Right ventricle myocardium superior (tissue), 1 donor: Measurements from ENCODE around the gene DMC1. TPM values are rescaled to one million over a fixed set of nuclear protein-coding genes. Genes with fewer than 3 reads are reported as not detected.
"Not testable (repeated sequence)": the region's sequence is repeated elsewhere in the genome, so short reads cannot be mapped to it uniquely, and the experiment has no call there.

Experiments used
- ATAC-seq: fragments of 200-7000 bp; cut with Tn5 transposase; one replicate; pipeline ENCODE4 v1.9.1; 2020; ENCODE audit warnings: mild to moderate bottlenecking; ENCODE audit not compliant: poor library complexity
- DNase-seq: peaks from one replicate; pipeline ENCODE4 v3.0.0-alpha.2; 2020
- intact Hi-C: fragments of 100-400 bp; cut with DNase I; formaldehyde crosslinking; loops from one replicate; pipeline ENCODE4 v1.11.2; 2022
- total RNA-seq: library from RNA; stranded (reverse); fragmentation: NEBNext Ultra II Directional; extraction: Animal tissue kit (Norgen Biotek cat#: 25700); gene quantifications from one replicate; pipeline ENCODE4 v1.2.1, GENCODE V29; 2021
- donor health status: DM: no; HTN: yes; CAD: no; lungs with severe emphysema.

The DMC1 gene
- total RNA-seq, 1 donor from 2014 or later, result 0.56 TPM

DNA sequence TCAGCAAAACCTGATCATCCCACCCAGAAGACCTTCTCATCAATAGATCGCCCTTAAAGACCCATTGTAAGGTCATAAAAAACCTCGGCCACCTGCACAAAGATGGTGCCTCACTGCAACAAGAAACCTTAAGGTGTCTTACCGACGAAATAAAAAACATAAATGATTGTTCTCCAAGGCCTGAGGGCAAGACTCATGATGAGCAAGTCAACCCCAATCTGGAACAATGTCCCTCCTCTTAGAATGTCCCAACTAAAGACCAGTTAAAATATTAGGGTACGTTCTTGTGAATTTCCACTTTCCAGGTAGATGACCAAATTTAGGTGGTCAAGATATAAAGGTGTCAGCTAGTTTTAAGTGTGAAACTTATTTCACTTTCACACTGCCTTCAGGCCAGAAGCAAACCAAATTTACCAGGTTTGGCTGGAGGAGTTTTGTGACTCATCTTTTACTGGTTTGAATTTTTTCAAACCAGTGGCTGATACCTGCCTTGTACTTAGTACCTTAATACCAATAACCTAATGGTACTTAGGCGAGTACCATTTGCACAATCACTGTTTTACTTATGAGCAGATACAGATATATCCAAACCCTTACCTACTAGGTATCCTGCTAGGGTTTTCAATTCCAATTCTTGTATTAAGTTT, 87.2 kb downstream of the DMC1 start:
- intact Hi-C loops, result no loop called here
- ATAC-seq, result no peak
- no peak for DNase-seq

DNA sequence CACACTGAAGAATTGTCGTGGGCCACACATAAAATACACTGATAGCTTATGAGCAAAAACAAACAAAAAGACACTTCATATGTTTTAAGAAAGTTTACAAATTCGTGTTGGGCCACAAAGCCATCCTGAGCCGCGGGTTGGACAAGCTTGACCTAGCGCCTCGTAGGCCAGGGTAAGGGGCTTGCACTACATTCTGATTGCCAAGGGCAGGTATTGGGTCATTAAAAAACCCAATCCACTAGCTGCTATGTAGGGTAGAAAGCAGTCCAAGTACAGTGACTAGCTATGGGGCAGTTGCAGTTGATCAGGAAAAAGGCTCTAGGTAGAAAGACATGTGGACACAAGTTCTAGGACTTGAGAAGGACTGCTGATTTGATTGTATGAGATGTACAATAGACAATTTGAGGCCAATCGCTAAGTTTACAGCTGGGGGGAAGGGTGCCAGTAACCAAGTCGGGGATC, 88.1 kb downstream of the DMC1 start:
- intact Hi-C loops, result no loop called here
- DNase-seq (no peak), ATAC-seq (no peak)

DNA sequence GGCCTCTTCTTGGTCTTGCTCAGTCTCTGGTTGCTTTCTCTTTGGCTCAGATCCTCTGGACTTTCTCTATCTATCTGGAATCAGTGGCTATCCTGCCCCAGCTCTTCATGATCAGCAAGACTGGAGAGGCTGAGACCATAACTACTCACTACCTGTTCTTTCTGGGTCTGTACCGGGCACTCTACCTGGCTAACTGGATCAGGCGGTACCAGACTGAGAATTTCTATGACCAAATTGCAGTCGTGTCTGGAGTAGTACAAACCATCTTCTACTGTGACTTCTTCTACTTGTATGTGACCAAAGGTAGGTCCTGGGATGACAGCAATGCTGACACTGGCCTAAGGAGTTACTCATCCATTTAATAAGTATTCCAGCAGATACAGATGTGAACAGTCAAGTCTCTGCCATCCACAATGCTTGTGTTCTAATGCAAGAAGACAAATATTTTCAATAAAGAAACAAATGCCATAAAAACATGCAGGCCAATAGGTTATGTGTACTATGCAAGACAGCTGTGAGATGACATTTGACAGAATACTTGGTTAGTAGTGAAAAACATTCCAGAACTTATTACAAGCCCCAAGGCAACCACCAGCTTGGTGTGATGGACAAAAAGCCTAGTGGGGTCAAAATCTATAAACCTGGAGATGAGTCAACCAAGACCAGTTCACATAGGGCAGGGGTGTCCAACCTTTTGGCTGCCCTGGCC, 88.7 kb downstream of the DMC1 start:
- ATAC-seq (no peak), DNase-seq (no peak)
- intact Hi-C loops, result no loop called here

DNA sequence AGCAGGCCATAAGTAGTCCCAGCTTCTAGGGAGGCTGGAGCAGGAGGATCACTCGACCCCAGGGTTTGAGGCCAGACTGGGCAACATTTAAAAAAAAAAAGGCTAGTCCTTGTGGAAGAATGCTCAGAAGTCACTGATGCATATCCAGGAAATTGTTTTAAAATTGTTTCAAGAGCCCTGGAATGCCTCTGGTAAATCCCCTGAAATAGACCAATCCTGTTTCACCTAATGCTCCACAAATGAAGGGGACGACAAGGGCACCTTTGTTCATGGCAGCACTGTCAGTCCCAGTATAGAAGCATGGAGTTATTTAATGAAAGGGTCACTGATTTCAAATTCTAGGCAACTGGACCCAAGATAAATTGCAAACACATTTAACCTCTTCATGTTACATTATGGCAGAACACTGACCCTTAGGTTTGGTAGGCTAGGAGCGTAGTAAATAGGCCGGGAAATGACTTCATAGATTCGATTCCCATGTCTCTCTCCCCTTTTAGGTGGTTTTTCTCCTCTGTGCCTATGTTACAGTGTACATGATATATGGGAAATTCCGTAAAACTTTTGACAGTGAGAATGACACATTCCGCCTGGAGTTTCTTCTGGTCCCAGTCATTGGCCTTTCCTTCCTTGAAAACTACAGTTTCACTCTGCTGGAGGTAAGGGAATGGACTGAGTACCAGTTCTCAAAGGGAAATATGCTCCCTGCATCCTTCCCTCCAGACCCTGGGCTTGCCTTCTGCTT, 90.7 kb downstream of the DMC1 start:
- DNase-seq (no peak), ATAC-seq (no peak)
- intact Hi-C loops, result no loop called here

GRCh38 chr22:38477585-38477984, 92.4 kb downstream of the DMC1 start:
- DNase-seq, result no peak
- intact Hi-C loops, result no loop called here
- ATAC-seq, result no peak

GRCh38 chr22:38474003-38474607, 95.9 kb downstream of the DMC1 start:
- ATAC-seq, result no peak
- intact Hi-C loops, result no loop called here
- no peak for DNase-seq

DNA sequence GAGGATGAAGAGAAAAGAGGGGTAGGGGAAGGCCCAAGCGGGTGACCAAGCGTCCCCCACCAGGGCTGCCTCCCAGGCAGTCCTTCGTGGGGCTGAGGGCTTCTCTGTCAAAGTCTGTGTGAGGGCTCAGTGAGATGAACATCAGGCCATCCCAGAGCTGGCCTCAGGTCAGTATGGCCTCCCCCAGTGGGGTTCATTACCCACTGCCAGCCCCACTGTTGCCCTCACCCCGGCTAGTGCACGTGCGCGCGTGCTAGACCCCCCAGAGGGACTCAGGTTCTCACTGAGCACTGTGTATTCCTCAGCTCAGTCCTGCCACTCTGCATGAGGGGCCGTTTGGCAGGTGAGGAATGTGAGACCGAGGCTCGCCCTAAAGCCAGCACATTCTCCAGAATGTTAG, 98.7 kb downstream of the DMC1 start:
- no peak for DNase-seq
- intact Hi-C loops, result no loop called here
- no peak for ATAC-seq

DNA sequence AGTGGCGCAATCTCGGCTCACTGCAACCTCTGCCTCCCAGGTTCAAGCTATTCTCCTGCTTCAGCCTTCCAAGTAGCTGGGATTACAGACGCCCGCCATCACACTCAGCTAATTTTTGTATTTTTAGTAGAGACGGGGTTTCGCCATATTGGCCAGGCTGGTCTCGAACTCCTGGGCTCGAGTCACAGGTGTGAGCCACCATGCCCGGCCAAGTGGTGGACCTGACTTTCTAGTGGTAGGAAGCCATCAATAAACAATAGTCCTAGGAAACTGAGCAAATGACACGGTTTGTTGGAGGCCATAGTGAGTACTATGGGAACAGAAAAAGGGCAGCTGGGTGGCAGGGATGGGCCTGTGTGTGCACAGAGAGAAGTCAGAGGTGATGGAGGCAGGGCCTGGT, 99.8 kb downstream of the DMC1 start:
- intact Hi-C loops, DNase-seq, ATAC-seq: not testable (repeated sequence)

GRCh38 chr22:38469306-38469781, 100.6 kb downstream of the DMC1 start:
- ATAC-seq, result no peak
- no peak for DNase-seq
- intact Hi-C loops, result no loop called here

Other genes starting within 250 kb of the DMC1 start
- gene KCNJ4, start 115.0 kb downstream of the DMC1 start, total RNA-seq, result 16.6 TPM
- gene KDELR3, start 102.1 kb downstream of the DMC1 start, total RNA-seq, result 3.1 TPM
- gene DDX17, start 63.9 kb downstream of the DMC1 start, total RNA-seq, result 193 TPM
- gene FAM227A, start 86.2 kb upstream of the DMC1 start, total RNA-seq, result 0.43 TPM
- gene CBY1, start 86.5 kb upstream of the DMC1 start, total RNA-seq, result 38.3 TPM
- 60.9 TPM for gene TOMM22, start 111.8 kb upstream of the DMC1 start, total RNA-seq
- gene JOSD1, start 130.8 kb upstream of the DMC1 start, total RNA-seq, result 17.2 TPM
- gene GTPBP1, start 135.8 kb upstream of the DMC1 start, total RNA-seq, result 30.6 TPM
- 117 TPM for gene SUN2, start 185.8 kb upstream of the DMC1 start, total RNA-seq
- gene DNAL4, start 224.0 kb upstream of the DMC1 start, total RNA-seq, result 12.2 TPM